ENCODE data around the gene RABGAP1L.
"Not testable (repeated sequence)": the region's sequence is repeated elsewhere in the genome, so short reads cannot be mapped to it uniquely, and the experiment has no call there.

RABGAP1L gene

GRCh38 chr1:174637487-174637886, 478.2 kb downstream of the RABGAP1L start:
- no peak overlapping the region for H3K4me3 ChIP-seq (ENCODE audit: low read depth, low read length)
- no peak for TF ChIP-seq CTCF (IDR thresholded peaks at IDR 0.05; ENCODE audit: low read depth, low read length)

- TF ChIP-seq CTCF (IDR thresholded peaks at IDR 0.05; ENCODE audit: low read depth, low read length), result no peak
- no peak overlapping the region for H3K4me3 ChIP-seq (ENCODE audit: low read depth, low read length)
Observed at GRCh38 chr1:174639461-174639860, 480.1 kb downstream of the RABGAP1L start.

GRCh38 chr1:174640783-174641182, 481.5 kb downstream of the RABGAP1L start:
- no peak for TF ChIP-seq CTCF (IDR thresholded peaks at IDR 0.05; ENCODE audit: low read depth, low read length)
- no peak overlapping the region for H3K4me3 ChIP-seq (ENCODE audit: low read depth, low read length)

GRCh38 chr1:174642393-174642792, 483.1 kb downstream of the RABGAP1L start:
- H3K4me3 ChIP-seq (ENCODE audit: low read depth, low read length), result no peak overlapping the region
- no peak for TF ChIP-seq CTCF (IDR thresholded peaks at IDR 0.05; ENCODE audit: low read depth, low read length)

GRCh38 chr1:174643206-174643605, 483.9 kb downstream of the RABGAP1L start:
- no peak for TF ChIP-seq CTCF (IDR thresholded peaks at IDR 0.05; ENCODE audit: low read depth, low read length)
- H3K4me3 ChIP-seq (ENCODE audit: low read depth, low read length), result no peak overlapping the region

GRCh38 chr1:174649572-174649971, 490.3 kb downstream of the RABGAP1L start:
- H3K4me3 ChIP-seq (ENCODE audit: low read depth, low read length), result not testable (repeated sequence)

- no peak overlapping the region for H3K4me3 ChIP-seq (ENCODE audit: low read depth, low read length)
- no peak for TF ChIP-seq CTCF (IDR thresholded peaks at IDR 0.05; ENCODE audit: low read depth, low read length)
Observed at GRCh38 chr1:174652569-174653280, 493.4 kb downstream of the RABGAP1L start.

- TF ChIP-seq CTCF (IDR thresholded peaks at IDR 0.05; ENCODE audit: low read depth, low read length), result no peak
- no peak overlapping the region for H3K4me3 ChIP-seq (ENCODE audit: low read depth, low read length)
Observed at GRCh38 chr1:174654560-174654959, 495.2 kb downstream of the RABGAP1L start.

Measured in WI38 (cell line).